ENCODE data around the gene PLXDC2.

DNA sequence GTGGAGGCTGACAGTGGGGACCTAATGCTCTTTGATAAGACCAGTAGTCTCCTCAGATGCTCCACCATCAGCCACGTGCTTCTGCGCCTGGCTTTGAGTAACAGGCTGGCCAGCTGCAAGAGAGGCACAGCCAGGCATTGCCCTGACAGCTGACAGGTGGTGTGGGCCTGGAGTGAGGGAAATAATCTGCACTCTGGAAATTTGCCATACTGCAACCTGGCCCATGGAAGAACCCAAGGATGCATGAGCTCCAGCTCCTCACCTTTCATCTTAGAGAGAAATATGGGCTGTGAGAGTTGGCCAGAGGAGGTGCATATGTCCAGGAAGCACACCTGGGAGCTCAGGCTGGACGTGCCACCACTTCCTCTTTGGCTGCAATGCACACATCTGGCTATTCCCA, 118.9 kb downstream of the PLXDC2 start:
- TF ChIP-seq CTCF (IDR thresholded peaks at IDR 0.05) (no peak), EZH2 (IDR thresholded peaks at IDR 0.05; ENCODE audit: borderline replicate concordance, insufficient read depth, low read depth, low read length, poor library complexity, severe bottlenecking) (no peak)

Measured in B cell (primary cell).